Natural killer cell (primary cell): Measurements from ENCODE around the gene CD63. TPM values are rescaled to one million over a fixed set of nuclear protein-coding genes. Genes with fewer than 3 reads are reported as not detected.

Source experiments
- ATAC-seq, 3 donors: fragments of 150-1000 bp in 2 of 3; fragments of 200-7000 bp in 1 of 3; cut with Tn5 transposase; 1 replicate in 1 of 3; 2 replicates in 2 of 3; pipeline ENCODE4 v1.10.0; 2021; ENCODE audit warnings: mild to moderate bottlenecking in 2 of 3, moderate library complexity in 2 of 3
- DNase-seq, 2 donors: peaks; one replicate each; pipeline versions ENCODE4 v3.0.0 to v3.0.0-alpha.2; 2013 to 2021; ENCODE audit warnings: mixed read lengths in 1 of 2
- H3K27ac ChIP-seq: one replicate; pipeline ENCODE4 v1.5.1; 2013; ENCODE audit warnings: mild to moderate bottlenecking, low read length
- H3K27me3 ChIP-seq: one replicate; pipeline ENCODE4 v1.6.1; 2013; ENCODE audit warnings: low read length; ENCODE audit not compliant: control insufficient read depth, insufficient read depth
- H3K36me3 ChIP-seq: one replicate; pipeline ENCODE4 v1.6.1; 2013; ENCODE audit warnings: low read length; ENCODE audit not compliant: control insufficient read depth, insufficient read depth
- H3K4me1 ChIP-seq: one replicate; pipeline ENCODE4 v1.6.1; 2013; ENCODE audit warnings: low read length; ENCODE audit not compliant: control insufficient read depth, insufficient read depth
- H3K4me3 ChIP-seq: one replicate; pipeline ENCODE4 v1.5.1; 2013; ENCODE audit warnings: low read length
- H3K9me3 ChIP-seq: one replicate; pipeline ENCODE4 v1.6.1; 2013; ENCODE audit warnings: low read length; ENCODE audit not compliant: control insufficient read depth, insufficient read depth
- H3K27ac Mint-ChIP-seq, 2 donors: one replicate each; pipeline ENCODE4 v1.8.0; 2022; ENCODE audit warnings: mild to moderate bottlenecking in 2 of 2, mixed read lengths in 2 of 2, moderate library complexity in 1 of 2
- H3K27me3 Mint-ChIP-seq, 2 donors: one replicate each; pipeline ENCODE4 v1.8.0; 2022; ENCODE audit warnings: low read depth in 2 of 2, mixed read lengths in 2 of 2
- H3K36me3 Mint-ChIP-seq: one replicate; pipeline ENCODE4 v1.8.0; 2022; ENCODE audit warnings: mixed read lengths
- H3K4me1 Mint-ChIP-seq, 2 donors: one replicate each; pipeline ENCODE4 v1.8.0; 2022; ENCODE audit warnings: mixed read lengths in 2 of 2
- H3K4me3 Mint-ChIP-seq: one replicate; pipeline ENCODE4 v1.8.0; 2022; ENCODE audit warnings: mild to moderate bottlenecking, moderate library complexity, mixed read lengths
- H3K9me3 Mint-ChIP-seq, 2 donors: one replicate each; pipeline ENCODE4 v1.8.0; 2022; ENCODE audit warnings: mixed read lengths in 2 of 2
- CTCF ChIP-seq: fragments of 200-600 bp; IDR thresholded peaks from one replicate; pipeline ENCODE4 v1.8.0; 2022; ENCODE audit warnings: antibody characterized with exemption
- WGBS: methylation state at CpG from one replicate; pipeline ENCODE4 v1.1.7; 2013; ENCODE audit warnings: missing lambda C conversion rate; ENCODE audit not compliant: insufficient coverage; 5-methylcytosine and 5-hydroxymethylcytosine counted together
- intact Hi-C: fragments of 100-400 bp; cut with micrococcal nuclease; formaldehyde crosslinking; loops from one replicate; pipeline ENCODE4 v1.14.2; 2022
- total RNA-seq, 4 donors: library from RNA; stranded (reverse); fragments of 120-200 nt in 1 of 4; gene quantifications; one replicate each; pipeline versions ENCODE4 v1.2.3 to v1.2.4, GENCODE V29; 2013 to 2022

The CD63 gene
- total RNA-seq, 3 donors from 2014 or later (not counting 1 experiment from before 2014, with no cell fraction given) = 296 to 441 (median 319) TPM

DNA sequence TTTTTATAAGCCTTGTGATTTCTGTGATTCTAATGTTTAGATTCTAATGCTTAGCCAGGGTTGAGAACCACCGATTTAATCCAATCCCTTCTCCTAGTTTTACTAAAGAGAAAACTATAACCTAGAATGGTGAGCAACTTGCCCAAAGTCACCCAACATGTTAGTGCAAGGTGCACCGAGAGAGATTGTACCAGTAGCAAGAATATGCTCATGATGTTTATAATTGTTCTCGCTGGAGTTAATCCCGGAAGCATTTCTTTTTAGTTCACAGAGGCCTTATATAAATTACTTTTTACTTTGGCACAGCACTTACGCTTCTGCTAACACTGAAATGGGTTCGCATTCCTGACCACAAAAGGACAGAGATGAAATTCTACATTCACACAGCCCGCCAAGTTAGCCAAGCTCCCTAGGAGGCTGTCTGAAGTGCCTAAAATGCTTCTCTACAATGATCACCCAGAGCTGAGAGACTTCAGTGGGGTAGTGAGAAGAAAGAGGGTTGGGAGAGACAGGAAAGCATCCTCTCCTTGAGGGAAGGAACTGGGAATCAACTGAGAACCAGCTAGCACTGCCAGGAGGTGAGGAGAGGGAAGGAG, 13.5 kb downstream of the CD63 start:
- peaks cover 12 to 28% of the 10 kb centered on the region in 2 donors for H3K4me1 Mint-ChIP-seq
- Histone ChIP-seq H3K4me1 (peaks cover 28% of the 10 kb centered on the region), H3K9me3 (no peaks in the 10 kb centered on the region), H3K36me3 (peaks cover 9% of the 10 kb centered on the region), H3K27ac (peak overlapping the region; percentile 73), H3K4me3 (peak overlapping the region; percentile 87), H3K27me3 (no peaks in the 10 kb centered on the region)
- H3K36me3 Mint-ChIP-seq = no peaks in the 10 kb centered on the region
- TF ChIP-seq CTCF = no peak
- ATAC-seq (no peak), DNase-seq (no peak)
- H3K9me3 Mint-ChIP-seq = no peaks in the 10 kb centered on the region
- intact Hi-C loops = no loop called here
- H3K27me3 Mint-ChIP-seq = peaks cover 0 to 3% of the 10 kb centered on the region in 2 donors
- H3K4me3 Mint-ChIP-seq = peak overlapping the region; percentile 97
- H3K27ac Mint-ChIP-seq = peak overlapping the region; percentile 96 to 98
- 89% methylated on average over 7 of the region's 7 CpGs for WGBS

- intact Hi-C loops = no loop called here
- peak overlapping the region; percentile 36 for H3K4me3 Mint-ChIP-seq
Observed at GRCh38 chr12:55713721-55714120, 15.1 kb downstream of the CD63 start.

DNA sequence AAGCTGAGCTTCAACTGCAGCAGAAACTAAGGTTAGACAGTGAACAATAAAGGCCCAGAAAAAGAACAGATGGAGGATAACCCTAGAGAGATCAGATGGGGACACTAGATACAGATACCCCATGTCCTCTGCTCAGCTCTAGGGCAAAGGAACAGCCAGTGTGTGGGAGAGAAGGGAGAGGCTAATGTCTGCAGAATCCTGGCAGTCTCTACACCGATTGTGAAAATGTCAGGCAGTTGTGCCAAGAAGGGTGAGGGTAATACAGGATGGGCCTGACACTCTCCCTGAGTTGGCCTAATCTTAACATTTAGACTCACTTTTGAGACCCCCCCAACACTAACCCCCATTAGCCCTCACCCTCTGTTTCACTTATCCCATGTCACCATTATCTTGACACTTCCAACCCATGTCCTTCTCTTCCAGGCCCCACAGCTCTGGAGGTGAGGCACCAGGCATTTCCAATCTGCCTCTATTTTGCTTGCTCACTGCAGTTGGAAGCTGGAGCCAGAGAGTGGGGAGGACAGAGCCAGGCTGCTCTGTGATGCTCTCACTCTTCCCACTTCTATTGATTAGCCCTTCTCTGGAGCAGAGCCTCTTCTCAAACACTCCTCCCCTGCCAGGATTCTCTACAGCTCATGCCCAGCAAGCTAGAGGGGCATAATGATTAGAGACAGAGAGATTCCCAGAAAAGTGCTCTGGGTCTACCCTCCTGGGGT, 16.0 kb downstream of the CD63 start:
- no peak overlapping the region for H3K4me3 Mint-ChIP-seq
- no peak overlapping the region for H3K27ac ChIP-seq
- 78% methylated on average over 1 of the region's 1 CpG for whole genome bisulfite sequencing

More at GRCh38 chr12:55713721-55714120, 15.1 kb downstream of the CD63 start:
- Histone ChIP-seq H3K27ac (no peak overlapping the region), H3K36me3 (no peaks in the 10 kb centered on the region), H3K4me3 (no peak overlapping the region), H3K4me1 (peaks cover 23% of the 10 kb centered on the region), H3K9me3 (no peaks in the 10 kb centered on the region), H3K27me3 (peaks cover 3% of the 10 kb centered on the region)
- H3K27ac Mint-ChIP-seq = no peak overlapping the region
- peaks cover 13 to 14% of the 10 kb centered on the region in 2 donors for H3K27me3 Mint-ChIP-seq
- no peaks in the 10 kb centered on the region for H3K9me3 Mint-ChIP-seq
- no peak for DNase-seq
- TF ChIP-seq CTCF = no peak
- WGBS = 100% methylated on average over 1 of the region's 2 CpGs
- no peaks in the 10 kb centered on the region for H3K36me3 Mint-ChIP-seq
- H3K4me1 Mint-ChIP-seq = peaks cover 10 to 28% of the 10 kb centered on the region in 2 donors
- no peak for ATAC-seq

More for the DNA sequence above, 16.0 kb downstream of the CD63 start:
- H3K4me3 ChIP-seq = no peak overlapping the region
- ATAC-seq (no peak), DNase-seq (no peak)
- peaks cover 21% of the 10 kb centered on the region in 2 donors for H3K27me3 Mint-ChIP-seq
- peaks cover 17 to 30% of the 10 kb centered on the region in 2 donors for H3K4me1 Mint-ChIP-seq
- H3K36me3 ChIP-seq = no peaks in the 10 kb centered on the region
- H3K27ac Mint-ChIP-seq = no peak overlapping the region
- intact Hi-C loops = no loop called here
- no peaks in the 10 kb centered on the region for H3K36me3 Mint-ChIP-seq
- peaks cover 32% of the 10 kb centered on the region for H3K4me1 ChIP-seq
- no peak for TF ChIP-seq CTCF
- no peaks in the 10 kb centered on the region for H3K9me3 ChIP-seq
- H3K27me3 ChIP-seq = peaks cover 8% of the 10 kb centered on the region
- H3K9me3 Mint-ChIP-seq = no peaks in the 10 kb centered on the region
